Measurements from ENCODE around the gene G6PC2. TPM values are rescaled to one million over a fixed set of nuclear protein-coding genes. Genes with fewer than 3 reads are reported as not detected.

The G6PC2 gene
- total RNA-seq, 2 experiments from 2014 or later, result not detected

DNA sequence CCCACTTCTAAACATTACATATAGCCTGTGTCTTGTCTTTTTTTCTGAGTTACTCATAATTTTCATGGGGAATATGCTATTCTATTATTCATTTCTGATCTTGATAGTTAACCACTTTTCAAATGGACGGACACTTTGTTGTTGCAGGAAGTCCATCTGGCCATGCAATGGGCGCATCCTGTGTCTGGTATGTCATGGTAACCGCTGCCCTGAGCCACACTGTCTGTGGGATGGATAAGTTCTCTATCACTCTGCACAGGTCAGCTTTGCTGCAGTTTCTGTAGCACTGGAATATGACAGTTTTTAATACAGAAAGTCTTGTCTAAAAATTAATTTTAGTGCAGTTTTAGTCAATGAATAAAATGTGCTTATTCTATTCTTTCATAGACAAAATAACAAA, 3.3 kb downstream of the G6PC2 start:
- ChIA-PET CTCF (no interaction called here), POLR2A (no interaction called here)
- Mint-ChIP-seq H3K4me3 (no peak overlapping the region), H3K9me3 (no peaks in the 10 kb centered on the region), H3K36me3 (ENCODE audit: low read depth) (no peaks in the 10 kb centered on the region), H3K4me1 (ENCODE audit: low read depth) (no peaks in the 10 kb centered on the region), H3K27me3 (peaks cover 13% of the 10 kb centered on the region), H3K27ac (no peak overlapping the region)
- ATAC-seq (no peak), DNase-seq (no peak)
- no peak for TF ChIP-seq CTCF (IDR thresholded peaks at IDR 0.05)
- intact Hi-C loops (cut with micrococcal nuclease), result no loop called here

DNA sequence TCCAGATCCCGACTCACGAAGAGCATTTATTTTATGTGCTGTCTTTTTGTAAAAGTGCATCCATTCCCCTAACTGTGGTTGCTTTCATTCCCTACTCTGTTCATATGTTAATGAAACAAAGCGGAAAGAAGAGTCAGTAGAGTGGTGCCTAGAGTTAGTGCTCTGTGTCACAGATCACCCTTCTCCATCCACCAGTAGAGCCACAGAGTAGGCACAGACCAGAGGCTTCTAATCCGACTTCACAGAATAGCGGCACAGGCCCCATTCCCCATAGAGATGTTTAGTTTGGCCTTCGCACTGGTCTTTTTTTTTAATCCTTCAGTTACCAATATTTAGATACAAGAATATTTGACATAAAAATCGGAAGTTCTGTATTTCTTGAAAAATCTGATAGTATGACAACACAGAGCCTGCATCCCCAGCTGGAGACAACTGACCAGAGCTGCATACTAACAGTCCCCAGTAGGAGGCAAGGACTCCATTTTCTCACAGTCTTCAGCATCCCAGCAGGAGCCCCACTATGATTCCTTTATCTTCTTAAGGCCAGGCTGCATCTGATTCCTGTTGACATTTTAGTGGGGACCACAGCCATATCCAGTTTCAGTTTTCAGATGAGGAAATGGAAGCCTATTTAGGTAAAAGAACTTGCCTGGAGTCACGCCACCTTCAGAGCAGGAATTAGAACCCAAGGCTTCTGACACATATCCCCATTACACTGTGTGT, 7.0 kb downstream of the G6PC2 start:
- CTCF ChIA-PET, result interaction anchor here (0.9 kb wide), 2 partner anchors 13 to 561 kb away, joined by 3 to 4 read pairs; no protein-coding TSS in a partner anchor
- Mint-ChIP-seq H3K27me3 (peaks cover 26% of the 10 kb centered on the region), H3K9me3 (no peaks in the 10 kb centered on the region), H3K36me3 (ENCODE audit: low read depth) (no peaks in the 10 kb centered on the region), H3K27ac (no peak overlapping the region), H3K4me1 (ENCODE audit: low read depth) (peaks cover 6% of the 10 kb centered on the region), H3K4me3 (no peak overlapping the region)
- intact Hi-C loops (cut with micrococcal nuclease), result no loop called here
- no peak for ATAC-seq
- no peak for TF ChIP-seq CTCF (IDR thresholded peaks at IDR 0.05)
- DNase-seq, result no peak
- POLR2A ChIA-PET, result no interaction called here

- intact Hi-C loops (cut with micrococcal nuclease), result no loop called here
- TF ChIP-seq CTCF (IDR thresholded peaks at IDR 0.05), result no peak
- ATAC-seq (no peak), DNase-seq (no peak)
- Mint-ChIP-seq H3K4me3 (no peak overlapping the region), H3K9me3 (peaks cover 4% of the 10 kb centered on the region), H3K27me3 (peaks cover 32% of the 10 kb centered on the region), H3K4me1 (ENCODE audit: low read depth) (peaks cover 6% of the 10 kb centered on the region), H3K36me3 (ENCODE audit: low read depth) (no peaks in the 10 kb centered on the region), H3K27ac (no peak overlapping the region)
- ChIA-PET CTCF (interaction anchor here (1.0 to 1.6 kb wide), 3 partner anchors 10 to 34 kb away, joined by 3 to 6 read pairs (median 4); no protein-coding TSS in a partner anchor), POLR2A (interaction anchor here (1.3 kb wide), 1 partner anchor 16 kb away, joined by 3 read pairs; no protein-coding TSS in a partner anchor)
Observed at GRCh38 chr2:168910330-168910729, 9.2 kb downstream of the G6PC2 start.

DNA sequence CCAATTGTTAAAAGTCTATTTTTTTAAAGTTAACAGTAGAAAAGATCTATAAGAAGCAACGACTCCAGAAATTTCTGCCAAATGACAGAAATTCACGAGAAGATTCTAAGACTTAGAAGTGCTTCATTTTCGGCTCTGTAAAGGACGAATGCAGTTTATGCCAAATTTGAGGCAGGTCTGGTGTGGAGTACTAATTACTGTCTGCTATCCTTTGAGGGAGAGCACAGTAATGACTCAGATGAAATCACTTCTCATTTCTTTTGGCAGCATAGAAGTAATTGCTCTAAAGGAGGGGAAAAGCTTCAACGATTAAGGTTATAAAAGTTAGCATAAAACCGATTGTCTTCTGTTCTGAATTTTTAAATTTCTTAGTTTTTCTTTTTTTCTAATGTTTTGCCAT, 11.4 kb downstream of the G6PC2 start:
- DNase-seq (no peak), ATAC-seq (no peak)
- H3K36me3 Mint-ChIP-seq (ENCODE audit: low read depth), result peaks cover 4% of the 10 kb centered on the region
- peak overlapping the region; percentile 36 for H3K4me3 Mint-ChIP-seq
- intact Hi-C loops (cut with micrococcal nuclease), result no loop called here
- no peak for TF ChIP-seq CTCF (IDR thresholded peaks at IDR 0.05)
- CTCF ChIA-PET, result no interaction called here
- H3K9me3 Mint-ChIP-seq, result peaks cover 7% of the 10 kb centered on the region
- POLR2A ChIA-PET, result no interaction called here
- H3K27ac Mint-ChIP-seq, result no peak overlapping the region
- peaks cover 27% of the 10 kb centered on the region for H3K27me3 Mint-ChIP-seq
- H3K4me1 Mint-ChIP-seq (ENCODE audit: low read depth), result peaks cover 16% of the 10 kb centered on the region

- H3K27me3 Mint-ChIP-seq, result peaks cover 27% of the 10 kb centered on the region
- ATAC-seq, result no peak
- no peak overlapping the region for H3K27ac Mint-ChIP-seq
- intact Hi-C loops (cut with micrococcal nuclease), result no loop called here
- H3K36me3 Mint-ChIP-seq (ENCODE audit: low read depth), result peaks cover 4% of the 10 kb centered on the region
- peaks cover 16% of the 10 kb centered on the region for H3K4me1 Mint-ChIP-seq (ENCODE audit: low read depth)
- ChIA-PET CTCF (no interaction called here), POLR2A (interaction anchor here (0.6 kb wide), 1 partner anchor 490 kb away, joined by 4 read pairs; no protein-coding TSS in a partner anchor)
- peaks cover 7% of the 10 kb centered on the region for H3K9me3 Mint-ChIP-seq
- no peak for DNase-seq
- H3K4me3 Mint-ChIP-seq, result peak overlapping the region; percentile 36
- TF ChIP-seq CTCF (IDR thresholded peaks at IDR 0.05), result no peak
Observed at GRCh38 chr2:168912901-168913369, 11.8 kb downstream of the G6PC2 start.

Measured in activated CD8-positive, alpha-beta T cell treated with anti-CD3 and anti-CD28 coated beads for 36 hours (primary cell).